ENCODE measurements around the gene MAN1A1.

DNA sequence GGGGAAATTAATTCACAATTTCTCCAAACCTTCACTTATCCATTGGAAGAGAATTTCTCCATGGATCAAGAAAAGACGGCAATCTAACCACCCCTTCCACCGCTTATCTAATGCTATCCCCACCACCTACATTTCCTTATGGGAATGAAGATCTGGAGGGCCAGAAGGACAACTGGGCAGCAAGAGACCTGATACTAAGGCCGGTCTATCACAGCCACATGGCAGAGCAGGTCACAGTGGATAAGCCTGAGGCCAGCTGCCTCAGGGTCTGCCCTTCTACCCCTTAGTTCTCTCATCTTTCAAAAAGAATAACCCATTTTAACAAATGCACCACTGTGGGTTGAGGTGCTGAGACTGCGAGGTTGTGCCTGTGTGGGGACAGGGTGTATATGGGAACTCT lies 37.1 kb downstream of the MAN1A1 start:
- TF ChIP-seq POLR2A (IDR thresholded peaks at IDR 0.05), result no peak
- TF ChIP-seq POLR2AphosphoS5 (IDR thresholded peaks at IDR 0.05), result no peak
- TF ChIP-seq, protein P1, sequence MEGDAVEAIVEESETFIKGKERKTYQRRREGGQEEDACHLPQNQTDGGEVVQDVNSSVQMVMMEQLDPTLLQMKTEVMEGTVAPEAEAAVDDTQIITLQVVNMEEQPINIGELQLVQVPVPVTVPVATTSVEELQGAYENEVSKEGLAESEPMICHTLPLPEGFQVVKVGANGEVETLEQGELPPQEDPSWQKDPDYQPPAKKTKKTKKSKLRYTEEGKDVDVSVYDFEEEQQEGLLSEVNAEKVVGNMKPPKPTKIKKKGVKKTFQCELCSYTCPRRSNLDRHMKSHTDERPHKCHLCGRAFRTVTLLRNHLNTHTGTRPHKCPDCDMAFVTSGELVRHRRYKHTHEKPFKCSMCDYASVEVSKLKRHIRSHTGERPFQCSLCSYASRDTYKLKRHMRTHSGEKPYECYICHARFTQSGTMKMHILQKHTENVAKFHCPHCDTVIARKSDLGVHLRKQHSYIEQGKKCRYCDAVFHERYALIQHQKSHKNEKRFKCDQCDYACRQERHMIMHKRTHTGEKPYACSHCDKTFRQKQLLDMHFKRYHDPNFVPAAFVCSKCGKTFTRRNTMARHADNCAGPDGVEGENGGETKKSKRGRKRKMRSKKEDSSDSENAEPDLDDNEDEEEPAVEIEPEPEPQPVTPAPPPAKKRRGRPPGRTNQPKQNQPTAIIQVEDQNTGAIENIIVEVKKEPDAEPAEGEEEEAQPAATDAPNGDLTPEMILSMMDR (IDR thresholded peaks at IDR 0.05), result no peak
- no peak for TF ChIP-seq EP300 (IDR thresholded peaks at IDR 0.05)

All from suprapubic skin (tissue), 4 donors.